A549 (cell line): ENCODE measurements around the gene RNF220.

Experiments
- CBX2 ChIP-seq: fragments of 200-600 bp; sonication (generic); IDR thresholded peaks from 2 replicates; pipeline ENCODE4 v1.6.1; 2016; ENCODE audit warnings: low read depth, mild to moderate bottlenecking, borderline replicate concordance
- EP300 ChIP-seq, 2 experiments: fragments of >200 bp; sonication (Bioruptor Twin); formaldehyde crosslinking; IDR thresholded peaks; 2 replicates in 1 of 2; 3 replicates in 1 of 2; pipeline ENCODE4 v1.6.1; 2016 to 2017
- JUN ChIP-seq, 2 experiments: fragments of >200 bp; sonication (Bioruptor Twin); formaldehyde crosslinking; IDR thresholded peaks; 2 replicates in 1 of 2; 3 replicates in 1 of 2; pipeline ENCODE4 v1.6.1; 2016 to 2017
- JUNB ChIP-seq: fragments of >200 bp; sonication (Bioruptor Twin); formaldehyde crosslinking; IDR thresholded peaks from 2 replicates; pipeline ENCODE4 v1.6.1; 2016
- POLR2A ChIP-seq: IDR thresholded peaks from 2 replicates; pipeline ENCODE4 v1.6.1; 2012; ENCODE audit warnings: mild to moderate bottlenecking, low read length
- RFX5 ChIP-seq: fragments of 450-650 bp; IDR thresholded peaks from 2 replicates; pipeline ENCODE4 v1.7.1; 2014; ENCODE audit warnings: antibody characterized with exemption, mild to moderate bottlenecking, moderate library complexity
- RNF2 ChIP-seq: fragments of 200-600 bp; sonication (generic); IDR thresholded peaks from 2 replicates; pipeline ENCODE4 v1.6.1; 2016; ENCODE audit warnings: low read depth, mild to moderate bottlenecking, antibody characterized with exemption, moderate library complexity, borderline replicate concordance
- TP53 ChIP-seq: fragments of 250-450 bp; sonication (Bioruptor Pico); IDR thresholded peaks from 2 replicates; pipeline ENCODE4 v1.5.0; 2021; ENCODE audit warnings: mild to moderate bottlenecking, moderate library complexity
- TF ChIP-seq, protein P1 (sequence below): fragments of >200 bp; sonication (Bioruptor Twin); formaldehyde crosslinking; IDR thresholded peaks from 3 replicates; pipeline ENCODE4 v1.5.1; 2016

DNA sequence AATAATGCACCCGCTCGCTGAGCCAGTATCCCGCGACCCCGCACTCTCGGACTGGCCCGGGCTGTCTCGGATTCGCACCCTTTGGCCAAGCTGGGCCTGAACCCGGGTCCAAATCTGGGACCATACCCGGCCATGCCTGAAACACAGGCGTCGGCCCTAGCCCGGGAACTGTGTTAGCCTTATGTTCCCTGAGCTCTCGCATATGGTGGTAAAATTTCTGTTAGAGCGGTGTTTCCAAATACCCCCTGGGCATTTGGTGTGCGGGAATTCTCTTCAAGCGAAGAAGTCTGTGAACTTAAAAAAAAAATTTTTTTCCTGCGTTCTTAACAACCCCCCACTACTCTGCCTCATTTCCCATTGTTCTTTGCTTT lies 3.1 kb downstream of the RNF220 start:
- TF ChIP-seq, protein P1, sequence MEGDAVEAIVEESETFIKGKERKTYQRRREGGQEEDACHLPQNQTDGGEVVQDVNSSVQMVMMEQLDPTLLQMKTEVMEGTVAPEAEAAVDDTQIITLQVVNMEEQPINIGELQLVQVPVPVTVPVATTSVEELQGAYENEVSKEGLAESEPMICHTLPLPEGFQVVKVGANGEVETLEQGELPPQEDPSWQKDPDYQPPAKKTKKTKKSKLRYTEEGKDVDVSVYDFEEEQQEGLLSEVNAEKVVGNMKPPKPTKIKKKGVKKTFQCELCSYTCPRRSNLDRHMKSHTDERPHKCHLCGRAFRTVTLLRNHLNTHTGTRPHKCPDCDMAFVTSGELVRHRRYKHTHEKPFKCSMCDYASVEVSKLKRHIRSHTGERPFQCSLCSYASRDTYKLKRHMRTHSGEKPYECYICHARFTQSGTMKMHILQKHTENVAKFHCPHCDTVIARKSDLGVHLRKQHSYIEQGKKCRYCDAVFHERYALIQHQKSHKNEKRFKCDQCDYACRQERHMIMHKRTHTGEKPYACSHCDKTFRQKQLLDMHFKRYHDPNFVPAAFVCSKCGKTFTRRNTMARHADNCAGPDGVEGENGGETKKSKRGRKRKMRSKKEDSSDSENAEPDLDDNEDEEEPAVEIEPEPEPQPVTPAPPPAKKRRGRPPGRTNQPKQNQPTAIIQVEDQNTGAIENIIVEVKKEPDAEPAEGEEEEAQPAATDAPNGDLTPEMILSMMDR, result no peak
- TF ChIP-seq POLR2A (no peak), TP53 (CRISPR knock-in tag) (no peak), JUN (IDR thresholded peaks at IDR 0.05) (no peak), CBX2 (no peak), EP300 (IDR thresholded peaks at IDR 0.05) (no peak), JUNB (no peak), RNF2 (no peak), RFX5 (no peak)
